WTC11 (cell line): ENCODE measurements around the gene WIZ. TPM values are rescaled to one million over a fixed set of nuclear protein-coding genes. Genes with fewer than 3 reads are reported as not detected.
"Not testable (repeated sequence)": the region's sequence is repeated elsewhere in the genome, so short reads cannot be mapped to it uniquely, and the experiment has no call there.

ENCODE experiments used
- ATAC-seq: fragments of 200-7000 bp; cut with Tn5 transposase; 2 replicates; pipeline ENCODE4 v1.10.0; 2021; ENCODE audit warnings: mild to moderate bottlenecking, moderate library complexity
- CTCF ChIA-PET: fragments of 300-600 bp; sonication (Branson Sonifier 250); formaldehyde crosslinking; loops from one replicate; lab custom pipeline; 2021; ENCODE audit warnings: antibody characterized with exemption; lab: Charles Lee
- POLR2A ChIA-PET: fragments of 350-600 bp; sonication (Branson Sonifier 250); formaldehyde crosslinking; loops from one replicate; lab custom pipeline; 2021; ENCODE audit warnings: antibody characterized with exemption; lab: Charles Lee
- DNase-seq: peaks from one replicate; pipeline ENCODE4 v3.0.0; 2021; ENCODE audit warnings: low spot score
- H3K27ac Mint-ChIP-seq: 2 replicates; pipeline ENCODE4 v1.8.0; 2021; ENCODE audit warnings: mixed read lengths
- H3K27me3 Mint-ChIP-seq: 2 replicates; pipeline ENCODE4 v1.8.0; 2021; ENCODE audit warnings: low read depth, mild to moderate bottlenecking, moderate library complexity, mixed read lengths
- H3K36me3 Mint-ChIP-seq: 2 replicates; pipeline ENCODE4 v1.8.0; 2021; ENCODE audit warnings: mixed read lengths
- H3K4me1 Mint-ChIP-seq: 2 replicates; pipeline ENCODE4 v1.8.0; 2022; ENCODE audit warnings: mixed read lengths
- H3K4me3 Mint-ChIP-seq: 2 replicates; pipeline ENCODE4 v1.8.0; 2021; ENCODE audit warnings: mild to moderate bottlenecking, moderate library complexity, mixed read lengths
- H3K9me3 Mint-ChIP-seq: 2 replicates; pipeline ENCODE4 v1.8.0; 2021; ENCODE audit warnings: mixed read lengths
- CREB1 ChIP-seq: sonication (generic); formaldehyde crosslinking; IDR thresholded peaks from 2 replicates; pipeline ENCODE4 v1.8.0; 2023; ENCODE audit warnings: mild to moderate bottlenecking, missing genetic modification reagents
- EMX1 ChIP-seq: fragments of 250-450 bp; sonication (Bioruptor Pico); IDR thresholded peaks from 2 replicates; pipeline ENCODE4 v1.8.0; 2021; ENCODE audit warnings: mild to moderate bottlenecking
- ETV6 ChIP-seq: sonication (generic); formaldehyde crosslinking; IDR thresholded peaks from 2 replicates; pipeline ENCODE4 v1.8.1; 2022; ENCODE audit warnings: mild to moderate bottlenecking, missing genetic modification reagents
- JAZF1 ChIP-seq: fragments of 250-450 bp; sonication (Bioruptor Pico); IDR thresholded peaks from 2 replicates; pipeline ENCODE4 v1.9.0; 2021; ENCODE audit warnings: moderate library complexity, mild to moderate bottlenecking, inconsistent platforms
- SMAD3 ChIP-seq: sonication (generic); formaldehyde crosslinking; IDR thresholded peaks from 2 replicates; pipeline ENCODE4 v1.8.0; 2022; ENCODE audit warnings: missing genetic modification reagents, mild to moderate bottlenecking, borderline replicate concordance
- total RNA-seq: library from RNA; stranded (reverse); gene quantifications from 3 replicates; pipeline ENCODE4 v1.2.3, GENCODE V29; 2021
- TF ChIP-seq, protein P1 (sequence below): sonication (generic); formaldehyde crosslinking; conservative IDR thresholded peaks from 2 replicates; pipeline ENCODE4 v1.8.1; 2023; ENCODE audit warnings: mild to moderate bottlenecking, low read depth, missing genetic modification reagents, moderate library complexity
- TF ChIP-seq, protein P2 (sequence below): fragments of 250-450 bp; sonication (Bioruptor Pico); IDR thresholded peaks from 2 replicates; pipeline ENCODE4 v2.1.2; 2022; ENCODE audit warnings: mild to moderate bottlenecking, moderate library complexity
- TF ChIP-seq, protein P3 (sequence below): sonication (generic); formaldehyde crosslinking; IDR thresholded peaks from 2 replicates; pipeline ENCODE4 v1.8.1; 2022; ENCODE audit warnings: low read depth, mild to moderate bottlenecking, moderate library complexity, missing genetic modification reagents, borderline replicate concordance
- TF ChIP-seq, protein P4 (sequence below): sonication (generic); formaldehyde crosslinking; IDR thresholded peaks from 2 replicates; pipeline ENCODE4 v1.8.1; 2023; ENCODE audit warnings: mild to moderate bottlenecking, missing genetic modification reagents, moderate library complexity
- TF ChIP-seq, protein P5 (sequence below): sonication (generic); formaldehyde crosslinking; IDR thresholded peaks from 2 replicates; pipeline ENCODE4 v1.8.0; 2023; ENCODE audit warnings: mild to moderate bottlenecking, missing genetic modification reagents
- TF ChIP-seq, protein P6 (sequence below): fragments of 250-450 bp; sonication (Bioruptor Pico); IDR thresholded peaks from 2 replicates; pipeline ENCODE4 v1.8.0; 2021; ENCODE audit warnings: mild to moderate bottlenecking
- TF ChIP-seq, protein P7 (sequence below): sonication (generic); formaldehyde crosslinking; conservative IDR thresholded peaks from 2 replicates; pipeline ENCODE4 v1.8.1; 2022; ENCODE audit warnings: mild to moderate bottlenecking, missing genetic modification reagents
- TF ChIP-seq, protein P8 (sequence below): sonication (generic); formaldehyde crosslinking; IDR thresholded peaks from 2 replicates; pipeline ENCODE4 v1.8.1; 2022; ENCODE audit warnings: mild to moderate bottlenecking, missing genetic modification reagents, moderate library complexity, borderline replicate concordance
- TF ChIP-seq, protein P9 (sequence below): sonication (generic); formaldehyde crosslinking; IDR thresholded peaks from 2 replicates; pipeline ENCODE4 v1.8.1; 2023; ENCODE audit warnings: mild to moderate bottlenecking, missing genetic modification reagents, borderline replicate concordance

The WIZ gene
- total RNA-seq, 1 experiment from 2014 or later = 43.9 TPM

DNA sequence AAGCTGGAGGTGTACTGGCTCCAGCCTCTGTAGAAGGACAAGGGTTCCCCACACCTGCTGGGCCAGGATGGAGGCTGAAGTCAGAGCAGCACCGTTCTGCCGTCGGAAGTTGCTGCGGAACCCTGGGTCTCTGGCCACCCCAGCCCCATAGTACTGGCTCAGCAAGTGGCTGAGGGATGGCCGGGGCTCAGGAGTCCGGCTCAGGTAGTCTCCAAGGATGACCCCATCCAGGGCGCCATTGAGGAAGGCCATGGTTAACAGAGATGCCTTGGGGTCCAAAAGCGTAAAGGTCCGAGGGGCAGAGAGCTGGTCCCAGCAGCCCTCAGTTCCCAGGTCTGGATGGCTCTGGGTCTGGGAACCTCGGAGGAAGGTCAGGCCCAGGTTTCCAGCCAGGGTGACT lies 25.9 kb upstream of the WIZ start (continued):
- TF ChIP-seq, protein P1, sequence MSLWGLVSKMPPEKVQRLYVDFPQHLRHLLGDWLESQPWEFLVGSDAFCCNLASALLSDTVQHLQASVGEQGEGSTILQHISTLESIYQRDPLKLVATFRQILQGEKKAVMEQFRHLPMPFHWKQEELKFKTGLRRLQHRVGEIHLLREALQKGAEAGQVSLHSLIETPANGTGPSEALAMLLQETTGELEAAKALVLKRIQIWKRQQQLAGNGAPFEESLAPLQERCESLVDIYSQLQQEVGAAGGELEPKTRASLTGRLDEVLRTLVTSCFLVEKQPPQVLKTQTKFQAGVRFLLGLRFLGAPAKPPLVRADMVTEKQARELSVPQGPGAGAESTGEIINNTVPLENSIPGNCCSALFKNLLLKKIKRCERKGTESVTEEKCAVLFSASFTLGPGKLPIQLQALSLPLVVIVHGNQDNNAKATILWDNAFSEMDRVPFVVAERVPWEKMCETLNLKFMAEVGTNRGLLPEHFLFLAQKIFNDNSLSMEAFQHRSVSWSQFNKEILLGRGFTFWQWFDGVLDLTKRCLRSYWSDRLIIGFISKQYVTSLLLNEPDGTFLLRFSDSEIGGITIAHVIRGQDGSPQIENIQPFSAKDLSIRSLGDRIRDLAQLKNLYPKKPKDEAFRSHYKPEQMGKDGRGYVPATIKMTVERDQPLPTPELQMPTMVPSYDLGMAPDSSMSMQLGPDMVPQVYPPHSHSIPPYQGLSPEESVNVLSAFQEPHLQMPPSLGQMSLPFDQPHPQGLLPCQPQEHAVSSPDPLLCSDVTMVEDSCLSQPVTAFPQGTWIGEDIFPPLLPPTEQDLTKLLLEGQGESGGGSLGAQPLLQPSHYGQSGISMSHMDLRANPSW (CRISPR knock-in tag) = no peak
- TF ChIP-seq, protein P2, sequence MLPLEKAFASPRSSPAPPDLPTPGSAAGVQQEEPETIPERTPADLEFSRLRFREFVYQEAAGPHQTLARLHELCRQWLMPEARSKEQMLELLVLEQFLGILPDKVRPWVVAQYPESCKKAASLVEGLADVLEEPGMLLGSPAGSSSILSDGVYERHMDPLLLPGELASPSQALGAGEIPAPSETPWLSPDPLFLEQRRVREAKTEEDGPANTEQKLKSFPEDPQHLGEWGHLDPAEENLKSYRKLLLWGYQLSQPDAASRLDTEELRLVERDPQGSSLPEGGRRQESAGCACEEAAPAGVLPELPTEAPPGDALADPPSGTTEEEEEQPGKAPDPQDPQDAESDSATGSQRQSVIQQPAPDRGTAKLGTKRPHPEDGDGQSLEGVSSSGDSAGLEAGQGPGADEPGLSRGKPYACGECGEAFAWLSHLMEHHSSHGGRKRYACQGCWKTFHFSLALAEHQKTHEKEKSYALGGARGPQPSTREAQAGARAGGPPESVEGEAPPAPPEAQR = no peak
- TF ChIP-seq, protein P3, sequence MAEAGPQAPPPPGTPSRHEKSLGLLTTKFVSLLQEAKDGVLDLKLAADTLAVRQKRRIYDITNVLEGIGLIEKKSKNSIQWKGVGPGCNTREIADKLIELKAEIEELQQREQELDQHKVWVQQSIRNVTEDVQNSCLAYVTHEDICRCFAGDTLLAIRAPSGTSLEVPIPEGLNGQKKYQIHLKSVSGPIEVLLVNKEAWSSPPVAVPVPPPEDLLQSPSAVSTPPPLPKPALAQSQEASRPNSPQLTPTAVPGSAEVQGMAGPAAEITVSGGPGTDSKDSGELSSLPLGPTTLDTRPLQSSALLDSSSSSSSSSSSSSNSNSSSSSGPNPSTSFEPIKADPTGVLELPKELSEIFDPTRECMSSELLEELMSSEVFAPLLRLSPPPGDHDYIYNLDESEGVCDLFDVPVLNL (CRISPR knock-in tag) = no peak
- TF ChIP-seq JAZF1 (no peak), CREB1 (CRISPR knock-in tag) (no peak), SMAD3 (CRISPR knock-in tag) (no peak)
- TF ChIP-seq, protein P4, sequence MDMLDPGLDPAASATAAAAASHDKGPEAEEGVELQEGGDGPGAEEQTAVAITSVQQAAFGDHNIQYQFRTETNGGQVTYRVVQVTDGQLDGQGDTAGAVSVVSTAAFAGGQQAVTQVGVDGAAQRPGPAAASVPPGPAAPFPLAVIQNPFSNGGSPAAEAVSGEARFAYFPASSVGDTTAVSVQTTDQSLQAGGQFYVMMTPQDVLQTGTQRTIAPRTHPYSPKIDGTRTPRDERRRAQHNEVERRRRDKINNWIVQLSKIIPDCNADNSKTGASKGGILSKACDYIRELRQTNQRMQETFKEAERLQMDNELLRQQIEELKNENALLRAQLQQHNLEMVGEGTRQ (CRISPR knock-in tag) = no peak
- TF ChIP-seq, all 79 proteins: peak for 0

DNA sequence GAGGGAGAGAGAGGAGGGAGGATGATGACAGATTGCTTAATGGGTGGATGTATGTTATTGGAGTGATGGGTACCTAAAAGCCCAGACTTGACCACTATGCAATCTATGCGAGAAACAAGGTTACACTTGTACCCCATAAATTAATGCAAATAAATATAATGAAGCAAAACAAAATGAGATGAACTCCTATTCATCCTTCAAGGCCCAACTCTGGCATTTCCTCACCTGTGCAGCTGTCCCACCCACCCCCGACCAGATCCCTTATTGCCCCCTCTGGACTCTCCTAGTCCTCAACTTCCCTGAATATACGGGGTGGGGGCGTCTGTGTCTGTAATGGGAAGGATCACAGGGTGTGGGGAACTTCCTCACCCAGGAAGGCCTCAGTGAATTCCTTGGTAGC lies 25.4 kb upstream of the WIZ start:
- DNase-seq (no peak), ATAC-seq (no peak)
- no peaks in the 10 kb centered on the region for H3K36me3 Mint-ChIP-seq
- ChIA-PET CTCF (no interaction called here), POLR2A (no interaction called here)
- TF ChIP-seq EMX1 (CRISPR knock-in tag) (no peak), ETV6 (CRISPR knock-in tag) (no peak), JAZF1 (no peak)
- TF ChIP-seq, protein P5, sequence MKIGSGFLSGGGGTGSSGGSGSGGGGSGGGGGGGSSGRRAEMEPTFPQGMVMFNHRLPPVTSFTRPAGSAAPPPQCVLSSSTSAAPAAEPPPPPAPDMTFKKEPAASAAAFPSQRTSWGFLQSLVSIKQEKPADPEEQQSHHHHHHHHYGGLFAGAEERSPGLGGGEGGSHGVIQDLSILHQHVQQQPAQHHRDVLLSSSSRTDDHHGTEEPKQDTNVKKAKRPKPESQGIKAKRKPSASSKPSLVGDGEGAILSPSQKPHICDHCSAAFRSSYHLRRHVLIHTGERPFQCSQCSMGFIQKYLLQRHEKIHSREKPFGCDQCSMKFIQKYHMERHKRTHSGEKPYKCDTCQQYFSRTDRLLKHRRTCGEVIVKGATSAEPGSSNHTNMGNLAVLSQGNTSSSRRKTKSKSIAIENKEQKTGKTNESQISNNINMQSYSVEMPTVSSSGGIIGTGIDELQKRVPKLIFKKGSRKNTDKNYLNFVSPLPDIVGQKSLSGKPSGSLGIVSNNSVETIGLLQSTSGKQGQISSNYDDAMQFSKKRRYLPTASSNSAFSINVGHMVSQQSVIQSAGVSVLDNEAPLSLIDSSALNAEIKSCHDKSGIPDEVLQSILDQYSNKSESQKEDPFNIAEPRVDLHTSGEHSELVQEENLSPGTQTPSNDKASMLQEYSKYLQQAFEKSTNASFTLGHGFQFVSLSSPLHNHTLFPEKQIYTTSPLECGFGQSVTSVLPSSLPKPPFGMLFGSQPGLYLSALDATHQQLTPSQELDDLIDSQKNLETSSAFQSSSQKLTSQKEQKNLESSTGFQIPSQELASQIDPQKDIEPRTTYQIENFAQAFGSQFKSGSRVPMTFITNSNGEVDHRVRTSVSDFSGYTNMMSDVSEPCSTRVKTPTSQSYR (CRISPR knock-in tag) = no peak
- TF ChIP-seq, protein P6, sequence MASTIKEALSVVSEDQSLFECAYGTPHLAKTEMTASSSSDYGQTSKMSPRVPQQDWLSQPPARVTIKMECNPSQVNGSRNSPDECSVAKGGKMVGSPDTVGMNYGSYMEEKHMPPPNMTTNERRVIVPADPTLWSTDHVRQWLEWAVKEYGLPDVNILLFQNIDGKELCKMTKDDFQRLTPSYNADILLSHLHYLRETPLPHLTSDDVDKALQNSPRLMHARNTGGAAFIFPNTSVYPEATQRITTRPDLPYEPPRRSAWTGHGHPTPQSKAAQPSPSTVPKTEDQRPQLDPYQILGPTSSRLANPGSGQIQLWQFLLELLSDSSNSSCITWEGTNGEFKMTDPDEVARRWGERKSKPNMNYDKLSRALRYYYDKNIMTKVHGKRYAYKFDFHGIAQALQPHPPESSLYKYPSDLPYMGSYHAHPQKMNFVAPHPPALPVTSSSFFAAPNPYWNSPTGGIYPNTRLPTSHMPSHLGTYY (CRISPR knock-in tag) = no peak
- TF ChIP-seq, protein P7, sequence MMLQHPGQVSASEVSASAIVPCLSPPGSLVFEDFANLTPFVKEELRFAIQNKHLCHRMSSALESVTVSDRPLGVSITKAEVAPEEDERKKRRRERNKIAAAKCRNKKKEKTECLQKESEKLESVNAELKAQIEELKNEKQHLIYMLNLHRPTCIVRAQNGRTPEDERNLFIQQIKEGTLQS (CRISPR knock-in tag) = no peak
- TF ChIP-seq, protein P8, sequence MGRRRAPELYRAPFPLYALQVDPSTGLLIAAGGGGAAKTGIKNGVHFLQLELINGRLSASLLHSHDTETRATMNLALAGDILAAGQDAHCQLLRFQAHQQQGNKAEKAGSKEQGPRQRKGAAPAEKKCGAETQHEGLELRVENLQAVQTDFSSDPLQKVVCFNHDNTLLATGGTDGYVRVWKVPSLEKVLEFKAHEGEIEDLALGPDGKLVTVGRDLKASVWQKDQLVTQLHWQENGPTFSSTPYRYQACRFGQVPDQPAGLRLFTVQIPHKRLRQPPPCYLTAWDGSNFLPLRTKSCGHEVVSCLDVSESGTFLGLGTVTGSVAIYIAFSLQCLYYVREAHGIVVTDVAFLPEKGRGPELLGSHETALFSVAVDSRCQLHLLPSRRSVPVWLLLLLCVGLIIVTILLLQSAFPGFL (CRISPR knock-in tag) = no peak
- TF ChIP-seq, protein P9, sequence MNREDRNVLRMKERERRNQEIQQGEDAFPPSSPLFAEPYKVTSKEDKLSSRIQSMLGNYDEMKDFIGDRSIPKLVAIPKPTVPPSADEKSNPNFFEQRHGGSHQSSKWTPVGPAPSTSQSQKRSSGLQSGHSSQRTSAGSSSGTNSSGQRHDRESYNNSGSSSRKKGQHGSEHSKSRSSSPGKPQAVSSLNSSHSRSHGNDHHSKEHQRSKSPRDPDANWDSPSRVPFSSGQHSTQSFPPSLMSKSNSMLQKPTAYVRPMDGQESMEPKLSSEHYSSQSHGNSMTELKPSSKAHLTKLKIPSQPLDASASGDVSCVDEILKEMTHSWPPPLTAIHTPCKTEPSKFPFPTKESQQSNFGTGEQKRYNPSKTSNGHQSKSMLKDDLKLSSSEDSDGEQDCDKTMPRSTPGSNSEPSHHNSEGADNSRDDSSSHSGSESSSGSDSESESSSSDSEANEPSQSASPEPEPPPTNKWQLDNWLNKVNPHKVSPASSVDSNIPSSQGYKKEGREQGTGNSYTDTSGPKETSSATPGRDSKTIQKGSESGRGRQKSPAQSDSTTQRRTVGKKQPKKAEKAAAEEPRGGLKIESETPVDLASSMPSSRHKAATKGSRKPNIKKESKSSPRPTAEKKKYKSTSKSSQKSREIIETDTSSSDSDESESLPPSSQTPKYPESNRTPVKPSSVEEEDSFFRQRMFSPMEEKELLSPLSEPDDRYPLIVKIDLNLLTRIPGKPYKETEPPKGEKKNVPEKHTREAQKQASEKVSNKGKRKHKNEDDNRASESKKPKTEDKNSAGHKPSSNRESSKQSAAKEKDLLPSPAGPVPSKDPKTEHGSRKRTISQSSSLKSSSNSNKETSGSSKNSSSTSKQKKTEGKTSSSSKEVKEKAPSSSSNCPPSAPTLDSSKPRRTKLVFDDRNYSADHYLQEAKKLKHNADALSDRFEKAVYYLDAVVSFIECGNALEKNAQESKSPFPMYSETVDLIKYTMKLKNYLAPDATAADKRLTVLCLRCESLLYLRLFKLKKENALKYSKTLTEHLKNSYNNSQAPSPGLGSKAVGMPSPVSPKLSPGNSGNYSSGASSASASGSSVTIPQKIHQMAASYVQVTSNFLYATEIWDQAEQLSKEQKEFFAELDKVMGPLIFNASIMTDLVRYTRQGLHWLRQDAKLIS (CRISPR knock-in tag) = no peak
- no peaks in the 10 kb centered on the region for H3K4me1 Mint-ChIP-seq
- no peak overlapping the region for H3K27ac Mint-ChIP-seq
- peaks cover 31% of the 10 kb centered on the region for H3K27me3 Mint-ChIP-seq
- H3K4me3 Mint-ChIP-seq = no peak overlapping the region
- peaks cover 24% of the 10 kb centered on the region for H3K9me3 Mint-ChIP-seq

DNA sequence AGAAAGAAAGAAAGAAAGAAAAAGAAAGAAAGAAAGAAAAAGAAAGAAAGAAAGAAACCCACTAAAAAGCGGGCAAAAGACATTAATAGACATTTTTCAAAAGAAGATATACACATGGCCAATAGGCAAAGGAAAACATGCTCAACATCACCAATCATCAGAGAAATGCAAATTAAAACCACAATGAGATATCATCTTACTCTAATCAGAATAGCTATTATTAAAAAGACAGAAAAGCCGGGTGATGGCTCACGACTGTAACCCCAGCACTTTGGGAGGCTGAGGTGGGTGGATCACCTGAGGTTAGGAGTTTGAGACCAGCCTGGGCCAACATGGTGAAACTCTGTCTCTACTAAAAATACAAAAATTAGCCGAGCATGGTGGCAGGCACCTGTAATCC lies 24.1 kb upstream of the WIZ start:
- ATAC-seq, POLR2A ChIA-PET, DNase-seq, H3K4me1 Mint-ChIP-seq, H3K27ac Mint-ChIP-seq, H3K4me3 Mint-ChIP-seq, CTCF ChIA-PET, H3K36me3 Mint-ChIP-seq: not testable (repeated sequence)
- Mint-ChIP-seq H3K9me3 (peaks cover 22% of the 10 kb centered on the region), H3K27me3 (peaks cover 44% of the 10 kb centered on the region)
